ENCODE measurements around the gene PNLDC1. TPM values are rescaled to one million over a fixed set of nuclear protein-coding genes. Genes with fewer than 3 reads are reported as not detected.
"Not testable (repeated sequence)": the region's sequence is repeated elsewhere in the genome, so short reads cannot be mapped to it uniquely, and the experiment has no call there.

Gene PNLDC1
- total RNA-seq, 1 donor: not detected

DNA sequence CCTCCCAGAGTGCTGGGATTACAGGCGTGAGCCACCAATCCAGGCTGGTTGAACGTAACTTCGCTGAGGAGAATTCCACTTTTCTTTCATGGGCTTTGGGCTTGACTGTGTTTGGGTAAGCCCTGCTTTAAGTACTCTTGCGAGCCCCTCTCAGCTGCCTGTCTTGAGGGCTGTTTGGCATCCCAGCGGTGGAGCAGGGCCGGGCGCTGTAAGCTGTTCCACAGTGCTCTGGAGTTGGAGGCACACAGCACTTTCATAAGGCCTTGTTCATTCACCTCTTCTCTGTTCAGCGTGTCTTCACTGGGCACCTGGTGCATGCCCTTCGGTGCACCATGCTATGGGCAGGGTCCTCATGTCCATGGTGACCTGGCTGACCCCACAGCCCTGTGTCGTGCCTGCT lies 21.6 kb downstream of the PNLDC1 start:
- Histone ChIP-seq H3K4me2 (ENCODE audit: insufficient read depth, low read length) (no peak overlapping the region), H3K9me3 (ENCODE audit: low read depth, low read length) (no peaks in the 10 kb centered on the region), H2AFZ (ENCODE audit: low read length) (no peak overlapping the region), H3K27ac (ENCODE audit: low read depth, low read length) (no peak overlapping the region), H3K36me3 (ENCODE audit: insufficient read depth, low read length) (no peaks in the 10 kb centered on the region), H3K27me3 (ENCODE audit: insufficient read depth, low read length) (peaks cover 6% of the 10 kb centered on the region), H3K4me1 (ENCODE audit: insufficient read depth, low read length) (no peaks in the 10 kb centered on the region), H3K79me2 (ENCODE audit: insufficient read depth, low read length) (no peaks in the 10 kb centered on the region), H4K20me1 (ENCODE audit: insufficient read depth, low read length) (no peaks in the 10 kb centered on the region), H3K4me3 (ENCODE audit: insufficient read depth, low read length) (no peak overlapping the region)
- no peak for TF ChIP-seq CTCF (IDR thresholded peaks at IDR 0.05; ENCODE audit: extremely low read depth, low read depth, low read length)
- DNase-seq (ENCODE audit: insufficient read length, low spot score, missing footprints): no peak

- Histone ChIP-seq H4K20me1 (ENCODE audit: insufficient read depth, low read length) (no peaks in the 10 kb centered on the region), H3K4me3 (ENCODE audit: insufficient read depth, low read length) (no peak overlapping the region), H3K36me3 (ENCODE audit: insufficient read depth, low read length) (no peaks in the 10 kb centered on the region), H3K4me2 (ENCODE audit: insufficient read depth, low read length) (no peak overlapping the region), H3K4me1 (ENCODE audit: insufficient read depth, low read length) (no peaks in the 10 kb centered on the region), H3K79me2 (ENCODE audit: insufficient read depth, low read length) (no peaks in the 10 kb centered on the region), H3K27ac (ENCODE audit: low read depth, low read length) (no peak overlapping the region), H3K9me3 (ENCODE audit: low read depth, low read length) (no peaks in the 10 kb centered on the region), H2AFZ (ENCODE audit: low read length) (no peak overlapping the region), H3K27me3 (ENCODE audit: insufficient read depth, low read length) (peaks cover 6% of the 10 kb centered on the region)
- no peak for DNase-seq (ENCODE audit: insufficient read length, low spot score, missing footprints)
- no peak for TF ChIP-seq CTCF (IDR thresholded peaks at IDR 0.05; ENCODE audit: extremely low read depth, low read depth, low read length)
These were observed 23.9 kb downstream of the PNLDC1 start for GRCh38 chr6:159823953-159824352.

GRCh38 chr6:159824690-159825089 lies 24.6 kb downstream of the PNLDC1 start:
- not testable (repeated sequence) for H3K27me3 ChIP-seq (ENCODE audit: insufficient read depth, low read length); DNase-seq (ENCODE audit: insufficient read length, low spot score, missing footprints)

DNA sequence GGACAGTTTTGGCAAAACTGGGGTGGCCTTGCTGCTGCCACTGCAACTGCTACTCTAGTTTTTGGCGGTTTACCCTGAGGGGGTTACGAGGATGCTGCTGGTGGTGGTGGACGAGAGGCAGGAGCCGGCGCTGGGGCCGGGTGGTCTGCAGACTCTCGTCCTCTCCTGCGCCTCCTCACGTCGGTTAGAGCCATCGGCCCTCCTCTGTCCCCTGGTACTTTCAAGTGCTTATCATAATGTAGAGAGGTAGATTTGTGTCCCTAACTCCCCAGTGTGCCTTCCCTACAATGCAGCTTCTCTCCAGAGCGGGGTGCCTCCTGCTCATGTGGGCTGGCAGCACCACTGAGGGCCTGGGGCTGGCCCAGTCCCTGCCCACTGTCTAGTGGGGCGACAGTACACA lies 25.9 kb downstream of the PNLDC1 start:
- H3K27ac ChIP-seq (ENCODE audit: low read depth, low read length): no peak overlapping the region

More at GRCh38 chr6:159824690-159825089, 24.6 kb downstream of the PNLDC1 start:
- not testable (repeated sequence) for H3K9me3 ChIP-seq (ENCODE audit: low read depth, low read length); H3K27ac ChIP-seq (ENCODE audit: low read depth, low read length); H3K4me3 ChIP-seq (ENCODE audit: insufficient read depth, low read length); H3K4me1 ChIP-seq (ENCODE audit: insufficient read depth, low read length); H2AFZ ChIP-seq (ENCODE audit: low read length); H3K36me3 ChIP-seq (ENCODE audit: insufficient read depth, low read length); H4K20me1 ChIP-seq (ENCODE audit: insufficient read depth, low read length); H3K79me2 ChIP-seq (ENCODE audit: insufficient read depth, low read length); H3K4me2 ChIP-seq (ENCODE audit: insufficient read depth, low read length)

More for the DNA sequence above, 25.9 kb downstream of the PNLDC1 start:
- no peaks in the 10 kb centered on the region for H3K36me3 ChIP-seq (ENCODE audit: insufficient read depth, low read length)
- TF ChIP-seq CTCF (IDR thresholded peaks at IDR 0.05; ENCODE audit: extremely low read depth, low read depth, low read length): no peak
- no peak overlapping the region for H2AFZ ChIP-seq (ENCODE audit: low read length)
- H3K27me3 ChIP-seq (ENCODE audit: insufficient read depth, low read length): no peaks in the 10 kb centered on the region
- H3K4me1 ChIP-seq (ENCODE audit: insufficient read depth, low read length): no peaks in the 10 kb centered on the region
- no peaks in the 10 kb centered on the region for H3K9me3 ChIP-seq (ENCODE audit: low read depth, low read length)
- no peak overlapping the region for H3K4me3 ChIP-seq (ENCODE audit: insufficient read depth, low read length)
- H3K79me2 ChIP-seq (ENCODE audit: insufficient read depth, low read length): no peaks in the 10 kb centered on the region
- H4K20me1 ChIP-seq (ENCODE audit: insufficient read depth, low read length): no peaks in the 10 kb centered on the region
- no peak for DNase-seq (ENCODE audit: insufficient read length, low spot score, missing footprints)
- H3K4me2 ChIP-seq (ENCODE audit: insufficient read depth, low read length): no peak overlapping the region

All from osteoblast (primary cell).